Left ventricle myocardium inferior (tissue), 1 donor: ENCODE measurements around the gene ZNF438. TPM values are rescaled to one million over a fixed set of nuclear protein-coding genes. Genes with fewer than 3 reads are reported as not detected.
"Not testable (repeated sequence)": the region's sequence is repeated elsewhere in the genome, so short reads cannot be mapped to it uniquely, and the experiment has no call there.

Experiments
- DNase-seq: peaks from one replicate; pipeline ENCODE4 v3.0.0-alpha.2; 2020
- H3K27ac ChIP-seq: fragments of 200-600 bp; replicated peaks from 2 replicates; pipeline ENCODE4 v1.8.0; 2021
- H3K27me3 ChIP-seq: fragments of 200-600 bp; 2 replicates; pipeline ENCODE4 v1.8.0; 2021; ENCODE audit warnings: low read depth
- H3K36me3 ChIP-seq: fragments of 200-600 bp; 2 replicates; pipeline ENCODE4 v1.8.0; 2021
- H3K4me1 ChIP-seq: fragments of 200-600 bp; 2 replicates; pipeline ENCODE4 v1.8.0; 2021
- H3K4me3 ChIP-seq: fragments of 200-600 bp; 2 replicates; pipeline ENCODE4 v1.8.0; 2021; ENCODE audit warnings: mild to moderate bottlenecking, moderate library complexity
- H3K9me3 ChIP-seq: fragments of 200-600 bp; replicated peaks from 2 replicates; pipeline ENCODE4 v1.8.0; 2021
- CTCF ChIP-seq: fragments of 200-600 bp; IDR thresholded peaks from 2 replicates; pipeline ENCODE4 v1.8.0; 2021; ENCODE audit warnings: antibody characterized with exemption, mild to moderate bottlenecking, borderline replicate concordance
- intact Hi-C: fragments of 100-400 bp; cut with micrococcal nuclease; formaldehyde crosslinking; loops from one replicate; pipeline ENCODE4 v1.11.0; 2022
- total RNA-seq: library from RNA; stranded (reverse); fragmentation: NEBNext Ultra II Directional; extraction: Animal tissue kit (Norgen Biotek cat#: 25700); gene quantifications from one replicate; pipeline ENCODE4 v1.2.1, GENCODE V29; 2021
- donor health status: DM: no; HTN: yes; CAD: no; lungs with severe emphysema.

The ZNF438 gene
- total RNA-seq, 1 donor from 2014 or later, result 13.2 TPM

DNA sequence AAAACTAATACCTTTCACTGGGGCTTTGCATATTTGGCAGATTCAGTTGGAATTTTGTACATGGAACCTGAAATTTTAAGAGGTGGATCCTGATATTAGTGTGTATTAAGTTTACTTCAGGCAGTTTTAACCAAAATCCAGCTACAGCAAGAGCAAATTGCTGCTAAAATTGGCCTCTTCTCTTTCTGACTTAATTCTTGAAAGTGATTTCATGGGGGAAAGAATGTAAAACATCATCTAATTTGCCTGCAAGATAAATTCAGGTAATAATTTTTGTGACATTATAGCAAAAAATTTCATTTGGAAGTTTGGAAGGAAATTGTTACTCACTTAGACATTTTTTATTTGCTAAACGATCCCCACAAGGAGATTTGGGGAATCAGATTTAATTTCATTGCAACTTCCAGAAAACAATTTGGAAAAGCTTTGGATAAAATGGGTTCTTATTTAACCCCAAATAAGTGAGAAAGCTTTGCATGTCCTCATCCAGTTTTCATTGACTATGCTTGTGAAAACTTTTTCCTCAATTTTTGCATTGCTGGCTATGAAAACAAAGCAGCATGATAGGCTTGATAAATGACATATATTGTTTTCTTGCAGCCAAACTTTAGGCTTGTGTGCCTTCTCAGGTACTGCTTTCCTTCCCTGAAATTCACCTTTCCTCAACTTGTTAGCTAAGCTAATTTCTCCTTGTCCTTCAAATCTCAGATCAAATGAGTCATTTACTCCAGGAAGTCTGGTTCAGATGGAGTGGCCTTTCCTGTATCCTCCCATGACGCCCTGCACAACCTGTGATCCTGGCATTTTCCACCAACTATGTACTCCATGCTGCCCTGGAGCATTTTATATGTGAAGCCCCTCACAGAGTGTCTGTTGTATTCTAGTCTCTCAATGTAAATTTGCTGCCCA lies 27.4 kb upstream of the ZNF438 start:
- TF ChIP-seq CTCF, result no peak
- peaks cover 17% of the 10 kb centered on the region for H3K4me1 ChIP-seq
- no peaks in the 10 kb centered on the region for H3K36me3 ChIP-seq
- no peaks in the 10 kb centered on the region for H3K27me3 ChIP-seq
- H3K4me3 ChIP-seq, result no peak overlapping the region
- intact Hi-C loops, result no loop called here
- DNase-seq, result no peak
- H3K27ac ChIP-seq, result no peak overlapping the region
- no peaks in the 10 kb centered on the region for H3K9me3 ChIP-seq

DNA sequence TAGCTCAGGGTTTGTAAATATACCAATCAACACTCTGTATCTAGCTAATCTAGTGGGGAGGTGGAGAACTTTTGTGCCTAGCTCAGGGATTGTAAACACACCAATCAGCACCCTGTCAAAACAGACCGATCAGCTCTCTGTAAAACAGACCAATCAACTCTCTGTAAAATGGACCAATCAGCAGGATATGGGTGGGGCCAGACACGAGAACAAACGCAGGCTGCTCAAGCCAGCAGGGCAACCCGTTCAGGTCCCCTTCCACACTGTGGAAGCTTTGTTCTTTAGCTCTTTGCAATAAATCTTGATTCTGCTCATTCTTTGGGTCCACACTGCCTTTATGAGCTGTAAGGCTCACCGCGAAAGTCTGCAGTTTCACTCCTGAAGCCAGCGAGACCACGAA lies 25.0 kb upstream of the ZNF438 start:
- H3K4me3 ChIP-seq, H3K27ac ChIP-seq, DNase-seq, H3K36me3 ChIP-seq, H3K27me3 ChIP-seq, intact Hi-C loops, H3K4me1 ChIP-seq: not testable (repeated sequence)
- H3K9me3 ChIP-seq, result peaks cover 15% of the 10 kb centered on the region

GRCh38 chr10:31055573-31056251 lies 24.0 kb upstream of the ZNF438 start:
- peaks cover 15% of the 10 kb centered on the region for H3K9me3 ChIP-seq
- H3K4me3 ChIP-seq, result no peak overlapping the region
- no peaks in the 10 kb centered on the region for H3K4me1 ChIP-seq
- intact Hi-C loops, result no loop called here
- no peaks in the 10 kb centered on the region for H3K27me3 ChIP-seq
- no peaks in the 10 kb centered on the region for H3K36me3 ChIP-seq
- DNase-seq, result no peak
- TF ChIP-seq CTCF, result no peak
- H3K27ac ChIP-seq, result no peak overlapping the region

DNA sequence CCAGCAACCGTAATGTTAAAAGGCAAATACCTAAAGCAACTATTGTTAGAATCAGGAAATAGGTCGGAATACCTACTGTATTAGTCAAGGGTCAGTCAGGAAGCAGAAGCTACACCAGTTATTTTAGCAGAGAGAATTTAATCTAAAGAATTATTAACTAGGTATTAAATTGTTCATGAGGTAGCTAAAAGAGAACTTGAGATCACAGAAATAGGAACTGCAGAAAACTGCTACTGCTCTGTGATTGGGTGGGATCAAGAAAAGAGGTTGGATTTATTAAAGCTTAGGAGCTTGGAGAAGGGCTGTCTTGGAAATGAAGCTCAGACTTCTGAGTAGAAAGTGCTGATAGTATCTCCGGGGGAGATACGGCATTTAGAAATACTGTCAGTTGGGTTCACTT lies 20.0 kb upstream of the ZNF438 start:
- intact Hi-C loops, result no loop called here
- Histone ChIP-seq H3K27me3 (no peaks in the 10 kb centered on the region), H3K27ac (peak overlapping the region; percentile 66), H3K4me1 (no peaks in the 10 kb centered on the region), H3K4me3 (peak overlapping the region; percentile 0), H3K36me3 (no peaks in the 10 kb centered on the region), H3K9me3 (peaks cover 15% of the 10 kb centered on the region)
- DNase-seq, result no peak
- TF ChIP-seq CTCF, result no peak

DNA sequence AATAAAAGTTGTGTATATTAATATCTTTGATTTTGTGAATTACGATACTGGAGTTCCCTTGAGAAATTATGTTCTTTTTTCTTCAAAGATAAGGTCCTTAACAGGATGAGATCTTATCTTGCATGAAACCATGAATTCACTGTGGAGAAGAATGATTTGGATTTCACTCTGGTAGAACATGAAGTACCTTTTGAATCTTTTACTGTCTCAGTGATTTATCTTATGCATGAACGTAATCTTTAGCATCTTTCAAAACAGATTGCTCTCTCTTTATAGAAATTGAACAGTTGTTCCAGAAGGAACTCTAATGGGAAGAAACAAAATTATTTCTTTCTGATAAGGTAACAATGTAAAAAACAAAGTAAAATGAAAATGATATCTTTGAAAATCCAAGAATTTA lies 11.0 kb upstream of the ZNF438 start:
- Histone ChIP-seq H3K4me3 (no peak overlapping the region), H3K27ac (peak overlapping the region; percentile 24), H3K4me1 (peaks cover 6% of the 10 kb centered on the region), H3K9me3 (no peaks in the 10 kb centered on the region), H3K27me3 (no peaks in the 10 kb centered on the region), H3K36me3 (no peaks in the 10 kb centered on the region)
- DNase-seq, result no peak
- intact Hi-C loops, result no loop called here
- no peak for TF ChIP-seq CTCF

GRCh38 chr10:31041011-31041410 lies 9.3 kb upstream of the ZNF438 start:
- H3K27ac ChIP-seq, result no peak overlapping the region
- no peak for TF ChIP-seq CTCF
- H3K4me3 ChIP-seq, result no peak overlapping the region
- DNase-seq, result no peak
- no peaks in the 10 kb centered on the region for H3K9me3 ChIP-seq
- H3K27me3 ChIP-seq, result no peaks in the 10 kb centered on the region
- peaks cover 6% of the 10 kb centered on the region for H3K4me1 ChIP-seq
- no peaks in the 10 kb centered on the region for H3K36me3 ChIP-seq
- intact Hi-C loops, result no loop called here

- intact Hi-C loops, result loop anchor here (10.0 kb wide), 1 partner anchor 254 kb away; no protein-coding TSS in a partner anchor
- DNase-seq, result not testable (repeated sequence)
- H3K4me1 ChIP-seq, result peaks cover 12% of the 10 kb centered on the region
Measured at GRCh38 chr10:31039006-31039405, 7.3 kb upstream of the ZNF438 start.

More at GRCh38 chr10:31039006-31039405, 7.3 kb upstream of the ZNF438 start:
- H3K27ac ChIP-seq, H3K4me3 ChIP-seq, H3K27me3 ChIP-seq, H3K36me3 ChIP-seq, H3K9me3 ChIP-seq: not testable (repeated sequence)
